ENCODE measurements around the gene CHST9. TPM values are rescaled to one million over a fixed set of nuclear protein-coding genes. Genes with fewer than 3 reads are reported as not detected.
"Not testable (repeated sequence)": the region's sequence is repeated elsewhere in the genome, so short reads cannot be mapped to it uniquely, and the experiment has no call there.

CHST9 gene
- total RNA-seq, 1 donor from 2014 or later: 2.4 TPM

DNA sequence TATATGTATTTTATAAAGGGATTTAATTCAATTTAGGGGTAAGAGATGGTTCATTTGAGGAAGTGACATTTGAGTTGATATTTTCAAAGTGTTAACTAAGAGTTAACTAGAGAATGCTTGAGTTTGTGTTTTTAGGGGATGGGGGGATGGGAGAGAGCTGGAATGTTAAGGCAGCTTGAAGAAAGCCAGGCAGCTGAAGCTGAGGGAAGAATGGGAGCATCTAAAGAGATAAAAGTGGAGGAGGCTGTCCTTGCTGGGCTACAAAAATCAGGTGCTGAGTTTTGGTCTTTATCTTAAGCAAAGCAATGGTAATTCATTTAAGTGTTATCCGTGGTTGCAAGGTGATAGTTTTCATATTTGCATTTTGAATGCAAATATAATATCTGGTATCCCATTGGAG lies 9.2 kb downstream of the CHST9 start:
- DNase-seq (ENCODE audit: low spot score) (no peak), ATAC-seq (no peak)
- intact Hi-C loops (cut with DNase I): no loop called here

DNA sequence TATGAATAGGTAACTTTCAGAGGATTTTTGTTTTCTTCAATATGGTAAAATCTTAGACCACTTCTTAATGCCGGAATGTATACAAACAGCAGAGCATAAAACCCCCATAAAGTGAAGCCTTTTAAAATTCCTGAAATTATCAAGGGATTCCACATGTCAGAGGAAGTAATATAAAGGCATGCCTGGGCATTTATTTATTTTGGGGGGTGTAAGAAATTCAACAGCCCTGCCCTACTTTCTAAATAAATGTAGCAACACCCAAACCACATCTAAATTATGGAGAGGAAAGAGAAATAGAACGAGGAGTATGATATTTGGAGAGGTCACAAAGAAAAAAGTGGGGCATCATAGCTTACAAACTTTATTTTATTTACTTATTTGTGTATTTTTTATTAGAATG lies 9.9 kb downstream of the CHST9 start:
- intact Hi-C loops (cut with DNase I): no loop called here
- no peak for DNase-seq (ENCODE audit: low spot score)
- no peak for ATAC-seq

DNA sequence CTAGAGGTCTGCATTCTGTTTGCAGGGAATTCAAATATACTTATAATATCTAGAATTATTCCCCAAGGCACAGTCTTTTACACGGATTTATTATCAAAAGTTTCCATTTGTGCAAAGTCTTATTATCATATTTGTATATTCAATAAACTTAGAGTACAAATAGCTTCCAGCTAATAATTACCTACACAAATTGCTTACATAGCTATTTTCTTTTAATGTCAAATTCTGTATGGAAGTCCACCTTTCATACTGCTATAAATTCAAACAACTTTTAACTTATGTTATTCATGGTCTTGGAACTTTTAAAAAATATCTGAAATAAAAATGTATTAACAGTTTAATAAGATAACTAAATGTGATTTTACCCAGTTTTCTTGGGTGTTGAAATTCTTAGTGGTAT lies 13.1 kb downstream of the CHST9 start:
- DNase-seq (ENCODE audit: low spot score) (no peak), ATAC-seq (no peak)
- intact Hi-C loops (cut with DNase I): no loop called here

DNA sequence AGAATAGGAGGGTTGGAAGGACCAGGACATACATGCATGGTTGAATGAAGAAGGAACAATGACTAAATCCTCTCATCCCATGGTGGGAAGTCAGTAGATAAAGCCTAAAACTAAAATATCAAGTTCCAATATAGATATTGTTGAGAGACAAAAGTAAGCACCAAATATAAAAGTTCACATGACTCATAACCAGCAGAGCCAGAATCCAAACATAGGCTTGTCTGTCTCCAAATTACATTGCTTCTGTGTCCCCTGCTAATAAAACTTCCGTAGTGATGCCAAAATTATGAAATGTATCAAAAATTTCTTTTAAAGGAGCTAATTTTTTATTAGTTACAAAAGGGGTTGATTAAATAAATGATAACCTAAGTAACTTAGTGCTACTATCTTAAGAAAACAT lies 19.7 kb downstream of the CHST9 start:
- ATAC-seq (no peak), DNase-seq (ENCODE audit: low spot score) (no peak)
- intact Hi-C loops (cut with DNase I): no loop called here

DNA sequence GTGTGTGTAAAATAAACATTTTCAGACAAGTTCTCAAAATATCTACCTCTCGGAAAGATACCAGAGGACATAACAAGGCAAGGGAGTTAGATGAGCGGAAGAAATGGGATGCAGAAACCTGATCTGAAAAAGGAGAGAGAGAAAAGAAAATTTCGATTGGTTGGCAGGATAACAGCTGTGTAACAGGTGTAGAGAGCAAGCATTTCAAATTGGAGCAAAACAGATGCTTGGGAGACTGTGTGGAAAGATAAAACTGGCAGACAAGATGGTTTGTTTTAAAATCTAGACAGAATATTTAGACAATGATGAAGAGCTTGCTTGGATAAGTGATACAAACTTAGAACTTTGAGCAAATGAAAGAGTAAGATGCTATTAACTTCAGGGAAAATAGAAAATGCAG lies 20.2 kb downstream of the CHST9 start:
- ATAC-seq (no peak), DNase-seq (ENCODE audit: low spot score) (no peak)

DNA sequence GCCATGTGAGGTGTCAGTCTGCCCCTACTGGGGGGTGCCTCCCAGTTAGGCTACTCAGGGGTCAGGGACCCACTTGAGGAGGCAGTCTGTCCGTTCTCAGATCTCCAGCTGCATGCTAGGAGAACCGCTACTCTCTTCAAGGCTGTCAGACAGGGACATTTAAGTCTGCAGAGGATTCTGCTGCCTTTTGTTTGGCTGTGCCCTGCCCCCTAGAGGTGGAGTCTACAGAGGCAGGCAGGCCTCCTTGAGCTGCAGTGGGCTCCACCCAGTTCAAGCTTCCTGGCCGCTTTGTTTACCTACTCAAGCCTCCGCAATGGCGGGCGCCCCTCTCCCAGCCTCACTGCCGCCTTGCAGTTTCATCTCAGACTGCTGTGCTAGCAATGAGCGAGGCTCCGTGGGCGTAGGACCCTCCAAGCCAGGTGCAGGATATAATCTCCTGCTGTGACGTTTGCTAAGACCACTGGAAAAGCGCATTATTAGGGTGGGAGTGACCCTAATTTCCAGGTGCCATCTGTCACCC lies 21.9 kb downstream of the CHST9 start:
- intact Hi-C loops (cut with DNase I); DNase-seq (ENCODE audit: low spot score): not testable (repeated sequence)

More for the DNA sequence above, 20.2 kb downstream of the CHST9 start:
- intact Hi-C loops (cut with DNase I): no loop called here

DNA sequence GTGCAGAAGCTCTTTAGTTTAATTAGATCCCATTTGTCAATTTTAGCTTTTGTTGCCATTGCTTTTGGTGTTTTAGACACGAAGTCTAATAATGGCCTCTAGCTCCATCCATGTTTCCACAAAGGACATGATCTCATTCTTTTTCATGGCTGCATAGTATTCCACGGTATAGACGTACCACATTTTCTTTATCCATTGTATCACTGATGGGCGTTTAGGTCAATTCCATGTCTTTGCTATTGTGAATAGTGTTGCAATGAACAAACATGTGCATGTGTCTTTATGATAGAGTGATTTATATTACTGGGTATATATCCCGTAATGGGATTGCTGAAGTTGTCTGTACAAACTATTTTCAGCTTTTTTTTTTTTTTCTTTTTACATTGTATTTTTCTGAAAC lies 35.9 kb downstream of the CHST9 start:
- intact Hi-C loops (cut with DNase I); DNase-seq (ENCODE audit: low spot score); ATAC-seq: not testable (repeated sequence)

More for the DNA sequence above, 21.9 kb downstream of the CHST9 start:
- ATAC-seq: not testable (repeated sequence)

DNA sequence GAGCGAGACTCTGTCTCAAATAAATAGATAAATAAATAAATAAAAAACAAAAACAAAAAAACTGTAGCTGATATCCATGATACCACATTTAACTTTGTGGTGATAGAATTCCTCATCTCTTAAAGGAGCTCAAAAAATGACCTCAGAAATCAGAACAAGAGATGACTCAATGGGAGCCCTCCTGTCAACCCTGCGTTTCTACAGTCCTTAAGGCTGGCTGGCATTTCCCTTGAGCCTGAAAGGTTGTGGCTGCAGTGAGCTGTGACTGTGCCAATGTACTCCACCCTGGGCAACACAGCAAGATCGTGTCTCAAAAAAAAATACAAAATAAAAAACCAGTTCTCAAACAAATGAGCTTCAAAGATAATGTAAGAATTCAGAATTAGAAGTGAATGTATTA lies 40.4 kb downstream of the CHST9 start:
- DNase-seq (ENCODE audit: low spot score) (no peak), ATAC-seq (no peak)
- intact Hi-C loops (cut with DNase I): no loop called here

DNA sequence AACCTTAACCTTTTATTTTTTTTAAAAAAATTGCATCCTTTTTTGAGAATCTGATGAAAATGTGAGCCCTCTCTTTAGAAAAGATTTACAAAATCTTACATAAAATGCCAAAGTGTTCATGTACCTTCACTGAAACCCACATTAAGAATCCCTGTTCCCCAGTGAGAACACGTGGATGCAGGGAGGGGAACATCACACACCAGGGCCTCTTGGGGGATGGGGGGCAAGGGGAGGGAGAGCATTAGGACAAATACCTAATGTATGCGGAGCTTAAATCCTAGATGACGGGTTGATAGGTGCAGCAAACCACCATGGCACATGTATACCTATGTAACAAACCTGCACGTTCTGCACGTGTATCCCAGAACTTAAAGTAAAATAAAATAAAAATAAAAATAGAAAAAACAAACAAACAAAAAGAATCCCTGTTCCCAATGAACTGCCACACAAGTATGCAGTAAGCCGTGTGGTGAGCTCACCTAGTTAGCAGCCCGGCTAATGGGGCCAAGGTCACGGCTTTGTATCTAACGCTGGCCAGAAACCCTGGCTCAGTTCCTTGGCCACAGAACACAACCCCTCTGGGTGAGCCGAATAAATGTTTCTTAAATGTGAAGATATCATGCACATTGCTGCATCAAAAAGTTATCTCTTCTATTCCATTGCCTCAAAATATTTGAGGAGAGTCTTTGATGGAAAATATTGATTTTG lies 41.4 kb downstream of the CHST9 start:
- DNase-seq (ENCODE audit: low spot score): no peak
- ATAC-seq: no peak
- intact Hi-C loops (cut with DNase I): no loop called here

DNA sequence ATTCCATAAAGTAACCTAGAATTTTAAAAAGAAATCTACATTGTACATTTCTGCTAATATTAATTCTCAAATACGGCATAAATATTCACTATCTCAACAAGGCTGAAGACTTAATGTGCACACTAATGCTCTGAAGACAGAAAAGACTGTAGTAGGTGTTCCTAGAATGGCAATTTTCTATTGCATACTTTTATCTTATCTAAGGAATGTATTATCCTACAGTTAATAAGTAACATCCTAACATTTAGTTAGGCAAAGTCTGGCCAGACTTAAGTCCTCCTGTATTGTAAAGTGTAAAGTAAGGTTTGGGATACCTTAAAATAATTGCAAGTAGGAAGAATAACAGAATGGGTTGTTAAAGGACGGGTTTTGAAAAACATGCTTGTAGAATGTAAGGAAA lies 42.2 kb downstream of the CHST9 start:
- intact Hi-C loops (cut with DNase I): no loop called here
- DNase-seq (ENCODE audit: low spot score) (no peak), ATAC-seq (no peak)

DNA sequence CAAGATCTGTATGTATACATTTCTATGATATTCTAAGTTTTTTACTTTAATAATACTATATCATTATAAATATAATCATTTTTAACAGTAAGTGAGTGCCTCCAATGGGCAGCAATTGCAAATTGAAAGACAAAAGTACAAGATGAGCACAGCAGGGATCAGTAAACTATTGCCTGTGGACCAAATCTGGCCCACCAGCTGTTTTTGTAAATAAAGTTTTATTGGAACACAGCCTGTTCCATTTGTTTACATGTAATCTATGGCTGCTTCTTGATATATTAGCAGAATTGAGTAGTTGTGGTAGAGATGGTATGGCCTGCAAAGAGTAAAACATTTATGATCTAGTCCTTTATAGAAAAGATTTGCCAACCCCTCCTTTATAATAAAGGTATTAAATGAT lies 43.2 kb downstream of the CHST9 start:
- no peak for ATAC-seq
- no peak for DNase-seq (ENCODE audit: low spot score)
- intact Hi-C loops (cut with DNase I): no loop called here

DNA sequence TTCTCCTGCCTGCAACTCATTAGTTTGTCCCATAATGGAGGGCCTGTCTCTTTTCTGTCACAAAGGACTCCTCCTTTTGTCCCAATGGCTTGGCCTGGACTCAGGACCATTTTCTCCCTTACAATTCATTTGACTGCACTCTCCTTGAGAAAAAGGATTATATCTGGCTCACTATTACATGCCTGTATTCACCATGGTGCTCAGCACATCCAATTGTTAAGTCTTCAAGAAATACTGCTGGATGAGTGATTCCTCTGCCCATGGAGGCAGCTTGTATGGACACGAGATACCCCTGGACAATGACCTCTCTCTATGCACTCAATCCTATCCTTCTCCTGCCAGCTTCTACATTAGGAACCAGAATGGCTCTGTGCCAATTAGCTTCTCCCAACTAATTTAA lies 47.0 kb downstream of the CHST9 start:
- no peak for ATAC-seq

DNA sequence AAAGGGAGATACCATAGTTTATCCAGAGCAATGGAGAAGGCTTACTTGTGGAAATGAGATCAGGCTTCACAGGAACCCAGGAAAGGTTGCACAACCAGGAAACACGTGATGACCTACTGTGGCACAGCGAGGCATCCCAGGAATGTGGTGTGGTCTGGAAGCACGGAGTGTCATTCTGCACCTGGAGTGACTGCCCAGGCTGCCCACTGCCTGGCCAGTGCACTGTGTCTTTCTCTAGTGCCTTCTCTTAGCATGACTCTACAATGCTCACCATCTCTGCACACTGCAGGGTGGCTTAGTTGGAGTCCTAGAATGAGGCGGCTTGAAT lies 48.9 kb downstream of the CHST9 start:
- ATAC-seq (no peak), DNase-seq (ENCODE audit: low spot score) (no peak)
- intact Hi-C loops (cut with DNase I): no loop called here

More for the DNA sequence above, 47.0 kb downstream of the CHST9 start:
- no peak for DNase-seq (ENCODE audit: low spot score)
- intact Hi-C loops (cut with DNase I): no loop called here

DNA sequence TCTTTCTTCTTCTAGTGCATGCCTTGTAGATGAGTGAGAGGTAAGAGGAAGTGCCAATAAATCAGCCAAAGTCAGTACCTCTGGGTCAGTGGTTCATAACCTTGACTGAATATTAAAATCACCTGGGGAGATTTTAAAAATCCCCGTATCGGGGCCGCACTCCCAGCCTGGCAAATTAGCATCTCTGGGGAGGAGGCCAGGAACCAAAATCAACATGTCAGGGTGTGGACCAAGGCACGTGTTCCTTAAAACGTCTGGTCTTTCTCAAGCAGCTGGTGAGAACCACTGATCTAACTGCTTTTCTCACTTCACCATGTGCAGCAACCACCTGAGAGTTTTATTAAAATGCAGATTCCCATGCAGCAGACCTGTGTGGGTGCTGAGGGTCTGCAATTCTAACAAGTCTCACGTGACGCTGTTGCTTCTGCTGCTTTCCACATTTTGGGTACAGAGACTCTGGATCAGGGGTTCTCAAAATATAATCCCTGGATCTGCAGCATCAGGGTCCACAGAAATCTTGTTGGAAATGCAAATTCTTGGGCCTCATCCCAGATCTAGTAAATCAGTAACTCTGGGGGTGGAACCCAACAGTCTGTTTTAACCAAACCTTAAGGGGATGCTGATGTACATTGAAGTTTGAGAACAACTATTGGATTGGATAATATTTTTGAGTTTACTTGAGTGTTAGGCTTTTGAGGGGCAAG lies 49.5 kb downstream of the CHST9 start:
- DNase-seq (ENCODE audit: low spot score) (no peak), ATAC-seq (peak; percentile 52)
- intact Hi-C loops (cut with DNase I): no loop called here

DNA sequence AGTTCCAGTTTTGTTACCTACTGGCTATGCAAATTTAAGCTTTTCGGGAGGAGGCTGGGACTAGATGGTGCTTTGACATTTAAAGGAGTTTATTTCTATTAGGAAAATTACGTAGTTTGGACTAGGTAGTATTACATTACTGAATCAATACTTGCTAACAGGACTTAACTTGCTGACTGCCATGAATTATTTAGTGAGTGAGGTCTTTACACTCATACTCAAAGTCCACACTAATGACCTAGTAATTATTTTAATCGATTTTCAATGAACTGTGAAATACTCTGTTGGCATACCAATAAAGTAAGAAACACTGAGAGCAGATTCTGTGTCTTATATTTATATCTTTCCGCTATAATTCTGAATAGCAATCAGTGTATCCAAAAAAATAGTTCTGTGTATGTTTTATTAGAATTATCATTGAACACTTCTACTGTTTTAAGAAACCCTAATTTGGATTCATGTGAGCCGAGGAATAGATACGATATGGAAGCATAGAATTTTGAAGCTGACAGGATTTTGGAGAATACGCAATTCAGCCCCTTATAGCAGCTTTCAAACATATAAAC lies 55.0 kb downstream of the CHST9 start:
- intact Hi-C loops (cut with DNase I): no loop called here

DNA sequence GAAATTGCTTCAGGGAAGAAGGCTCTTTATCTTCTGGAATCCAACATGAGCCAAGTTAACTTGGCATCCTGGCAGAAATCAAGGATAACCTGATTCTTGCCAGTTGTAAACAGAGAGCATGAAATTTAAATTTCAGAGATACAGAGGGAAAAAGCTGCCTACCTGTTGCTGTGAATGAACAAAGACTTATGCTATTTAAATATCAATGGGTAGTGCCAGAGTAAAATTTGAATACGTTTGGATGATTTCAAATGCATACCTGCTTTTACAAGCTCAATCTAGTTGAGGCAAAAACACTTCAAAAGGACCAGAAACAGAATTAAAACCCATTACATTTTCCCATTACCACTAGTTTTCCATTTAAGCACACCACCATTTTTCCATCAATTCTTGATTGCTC lies 60.9 kb downstream of the CHST9 start:
- ATAC-seq (no peak), DNase-seq (ENCODE audit: low spot score) (no peak)
- intact Hi-C loops (cut with DNase I): no loop called here

More for the DNA sequence above, 55.0 kb downstream of the CHST9 start:
- DNase-seq (ENCODE audit: low spot score): no peak
- ATAC-seq: no peak

DNA sequence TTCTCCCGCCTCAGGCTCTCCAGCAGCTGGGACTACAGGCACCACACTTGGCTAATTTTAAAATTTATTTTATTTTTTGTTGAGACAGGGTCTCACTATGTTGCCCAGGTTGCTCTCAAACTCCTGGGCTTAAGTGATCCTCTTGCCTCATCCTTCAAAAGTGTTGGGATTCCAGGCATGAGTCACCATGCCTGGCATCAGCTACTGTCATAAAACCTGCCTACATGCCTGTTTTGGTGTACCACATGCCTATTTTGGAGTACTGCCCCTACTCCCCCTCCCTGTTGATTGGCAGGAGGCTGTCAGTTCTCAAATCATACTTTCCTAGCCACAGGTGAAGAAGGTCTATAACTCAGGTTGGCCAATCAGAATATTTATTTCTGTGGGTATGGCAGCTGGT lies 64.0 kb downstream of the CHST9 start:
- DNase-seq (ENCODE audit: low spot score) (no peak), ATAC-seq (no peak)
- intact Hi-C loops (cut with DNase I): no loop called here

DNA sequence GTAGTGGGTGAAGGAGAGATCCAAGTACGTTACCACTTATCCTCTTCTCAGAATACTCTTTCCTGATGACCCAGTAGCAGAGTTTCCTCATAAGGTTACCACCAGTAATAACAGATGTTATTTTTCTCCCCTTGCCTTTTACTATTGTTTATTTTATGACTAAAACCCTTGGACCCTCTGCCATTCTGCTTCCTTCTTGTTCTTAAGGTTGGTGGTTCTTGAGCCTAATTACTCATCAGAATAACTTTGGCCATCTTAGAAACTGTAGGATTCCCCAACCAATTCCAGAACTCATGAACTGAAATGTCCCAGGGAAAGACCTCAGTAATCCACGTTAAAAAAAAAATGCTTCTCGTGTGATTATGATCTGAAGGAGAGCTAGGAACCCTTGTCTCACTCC lies 64.9 kb downstream of the CHST9 start:
- no peak for ATAC-seq
- intact Hi-C loops (cut with DNase I): no loop called here

DNA sequence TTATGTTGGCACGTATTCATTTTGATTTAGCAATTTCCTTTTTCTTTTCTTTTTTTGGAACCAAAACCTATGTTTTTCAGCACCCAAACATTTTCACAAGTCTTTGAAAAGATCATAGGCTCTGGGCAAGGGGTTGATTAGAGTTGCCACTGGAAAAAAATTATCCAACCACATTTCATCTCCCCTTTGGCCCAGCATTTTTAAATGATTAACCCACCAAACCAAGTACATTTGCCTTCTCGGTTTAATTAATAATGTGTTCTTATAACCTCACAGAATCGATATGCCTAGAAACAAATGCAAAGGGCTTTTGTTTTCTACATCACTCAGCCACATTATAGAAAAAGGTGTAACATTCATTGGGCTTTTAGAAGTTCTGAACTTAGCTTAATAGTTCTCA lies 66.1 kb downstream of the CHST9 start:
- intact Hi-C loops (cut with DNase I): no loop called here
- no peak for ATAC-seq
- DNase-seq (ENCODE audit: low spot score): no peak

More for the DNA sequence above, 64.9 kb downstream of the CHST9 start:
- no peak for DNase-seq (ENCODE audit: low spot score)

DNA sequence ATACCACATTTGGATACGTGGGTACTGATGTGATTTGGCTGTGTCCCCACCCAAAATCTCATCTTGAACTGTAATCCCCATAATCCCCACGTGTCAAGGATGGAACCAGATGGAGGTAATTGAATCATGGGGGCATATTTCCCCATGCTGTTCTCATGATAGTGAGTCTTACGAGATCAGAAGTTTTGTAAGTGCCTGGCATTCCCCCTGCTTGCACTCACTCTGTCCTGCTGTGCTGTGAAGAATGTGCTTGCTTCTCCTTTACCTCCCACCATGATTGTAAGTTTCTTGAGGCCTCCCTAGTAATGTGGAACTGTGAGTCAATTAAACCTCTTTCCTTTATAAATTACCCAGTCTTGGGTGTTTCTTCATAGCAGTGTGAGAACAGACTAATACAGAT lies 70.3 kb downstream of the CHST9 start:
- DNase-seq (ENCODE audit: low spot score): no peak
- ATAC-seq: no peak
- intact Hi-C loops (cut with DNase I): no loop called here

Measured in sciatic nerve (tissue), 2 donors.